HG03571 (cell line): ENCODE measurements around the gene C17orf113.

ENCODE experiments used
- ATAC-seq: cut with Tn5 transposase; IDR thresholded peaks from one replicate; pipeline ENCODE4 v1.9.1; 2021; ENCODE audit not compliant: unreplicated experiment

The C17orf113 gene

GRCh38 chr17:42050393-42051012, at the start of gene C17orf113:
TSS of gene C17orf113 (minus strand) at chr17:42050601. CDS start at chr17:42043376, 7,225 bp downstream.
- ATAC-seq, result no peak

- ATAC-seq, result no peak
Observed at GRCh38 chr17:42098730-42099399, 48.5 kb upstream of the C17orf113 start.

- no peak for ATAC-seq
Observed at GRCh38 chr17:42097691-42098631, 47.6 kb upstream of the C17orf113 start, which contains the start of gene ZNF385C. TSS of gene ZNF385C (minus strand) at chr17:42098473. CDS start at chr17:42063056, 35,417 bp downstream.

- no peak for ATAC-seq
Observed at GRCh38 chr17:42096360-42097111, 46.1 kb upstream of the C17orf113 start.

GRCh38 chr17:42094375-42095069, 44.1 kb upstream of the C17orf113 start:
- ATAC-seq, result no peak

- ATAC-seq, result no peak
Observed at GRCh38 chr17:42092939-42093338, 42.5 kb upstream of the C17orf113 start.

- ATAC-seq, result no peak
Observed at GRCh38 chr17:42090964-42091790, 40.8 kb upstream of the C17orf113 start.

- no peak for ATAC-seq
Observed at GRCh38 chr17:42088736-42089135, 38.3 kb upstream of the C17orf113 start.

GRCh38 chr17:42087736-42088705, 37.6 kb upstream of the C17orf113 start:
- no peak for ATAC-seq

- ATAC-seq, result no peak
Observed at GRCh38 chr17:42087042-42087701, 36.8 kb upstream of the C17orf113 start.

GRCh38 chr17:42081516-42082129, 31.2 kb upstream of the C17orf113 start:
- ATAC-seq, result no peak

- ATAC-seq, result no peak
Observed at GRCh38 chr17:42079541-42079940, 29.1 kb upstream of the C17orf113 start.

- ATAC-seq, result no peak
Observed at GRCh38 chr17:42078396-42079043, 28.1 kb upstream of the C17orf113 start.

GRCh38 chr17:42077755-42078154, 27.4 kb upstream of the C17orf113 start:
- ATAC-seq, result no peak

- ATAC-seq, result no peak
Observed at GRCh38 chr17:42076797-42077559, 26.6 kb upstream of the C17orf113 start.

- ATAC-seq, result no peak
Observed at GRCh38 chr17:42075789-42076188, 25.4 kb upstream of the C17orf113 start.
